ENCODE results near the gene PPCS.
"Not testable (repeated sequence)": the region's sequence is repeated elsewhere in the genome, so short reads cannot be mapped to it uniquely, and the experiment has no call there.

PPCS gene

DNA sequence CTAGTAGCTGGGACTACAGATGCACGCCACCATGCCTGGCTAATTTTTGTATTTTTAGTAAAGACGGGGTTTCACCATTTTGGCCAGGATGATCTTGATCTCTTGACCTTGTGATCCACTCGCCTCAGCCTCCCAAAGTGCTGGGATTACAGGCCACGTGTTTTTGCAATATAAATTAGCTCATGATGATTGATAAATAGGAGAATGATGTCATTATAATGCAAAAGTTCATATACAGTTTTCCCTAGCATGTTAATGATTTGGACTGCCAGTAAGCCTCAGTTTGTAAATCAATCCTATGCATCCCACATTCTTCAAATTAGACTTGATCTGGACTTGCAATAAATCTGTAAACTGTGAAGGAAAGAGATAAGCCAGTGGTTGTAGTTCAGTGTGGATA is 21.0 kb downstream of the PPCS start:
- not testable (repeated sequence) for ATAC-seq, H3K4me1 Mint-ChIP-seq, H3K27ac Mint-ChIP-seq, H3K36me3 Mint-ChIP-seq, H3K4me3 Mint-ChIP-seq, H3K27me3 Mint-ChIP-seq, H3K9me3 Mint-ChIP-seq

DNA sequence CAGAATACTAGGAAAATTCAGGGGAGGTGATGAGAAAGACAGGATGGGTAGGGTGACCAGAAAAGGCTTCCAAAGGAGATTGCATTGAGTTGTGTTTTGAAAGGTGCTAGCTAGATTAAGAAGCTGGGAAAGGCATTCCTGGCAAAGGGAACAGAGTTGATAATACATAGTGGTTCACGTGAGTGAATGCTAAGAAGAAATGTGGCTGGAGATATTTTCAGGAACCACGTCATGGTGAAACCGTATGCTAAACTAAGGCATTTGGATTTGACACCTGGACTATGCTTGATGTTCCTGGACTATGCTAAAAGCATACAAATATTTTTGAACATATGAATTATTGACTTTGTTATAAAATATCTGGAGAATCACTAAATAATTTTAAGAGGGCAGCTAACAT is 21.4 kb downstream of the PPCS start:
- H3K27me3 Mint-ChIP-seq = no peaks in the 10 kb centered on the region
- no peak for ATAC-seq
- H3K4me3 Mint-ChIP-seq = no peak overlapping the region
- H3K36me3 Mint-ChIP-seq = peaks cover 5% of the 10 kb centered on the region
- H3K4me1 Mint-ChIP-seq = peaks cover 6% of the 10 kb centered on the region
- no peak overlapping the region for H3K27ac Mint-ChIP-seq
- H3K9me3 Mint-ChIP-seq = no peaks in the 10 kb centered on the region

DNA sequence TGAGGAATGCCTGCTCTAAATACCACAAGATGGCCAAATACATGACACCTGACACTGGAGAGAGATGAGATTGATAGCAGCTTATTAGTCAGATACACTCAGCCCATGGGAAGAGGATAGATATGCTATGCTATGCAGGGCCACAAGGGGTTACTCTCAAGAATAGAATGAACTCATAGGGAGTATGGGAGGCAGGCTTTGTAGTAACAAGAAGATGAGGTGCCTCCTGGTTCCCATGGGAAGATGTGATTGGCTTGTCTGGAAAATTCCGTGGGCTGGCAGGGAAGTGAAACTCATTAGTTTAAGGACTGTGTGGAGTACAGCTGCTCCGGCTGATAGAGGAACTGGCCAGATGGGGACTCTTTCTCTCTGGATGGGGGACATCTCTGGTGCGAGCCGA is 23.3 kb downstream of the PPCS start:
- peaks cover 6% of the 10 kb centered on the region for H3K4me1 Mint-ChIP-seq
- H3K27ac Mint-ChIP-seq = no peak overlapping the region
- ATAC-seq = no peak
- H3K4me3 Mint-ChIP-seq = no peak overlapping the region
- no peaks in the 10 kb centered on the region for H3K9me3 Mint-ChIP-seq
- peaks cover 14% of the 10 kb centered on the region for H3K36me3 Mint-ChIP-seq
- no peaks in the 10 kb centered on the region for H3K27me3 Mint-ChIP-seq

DNA sequence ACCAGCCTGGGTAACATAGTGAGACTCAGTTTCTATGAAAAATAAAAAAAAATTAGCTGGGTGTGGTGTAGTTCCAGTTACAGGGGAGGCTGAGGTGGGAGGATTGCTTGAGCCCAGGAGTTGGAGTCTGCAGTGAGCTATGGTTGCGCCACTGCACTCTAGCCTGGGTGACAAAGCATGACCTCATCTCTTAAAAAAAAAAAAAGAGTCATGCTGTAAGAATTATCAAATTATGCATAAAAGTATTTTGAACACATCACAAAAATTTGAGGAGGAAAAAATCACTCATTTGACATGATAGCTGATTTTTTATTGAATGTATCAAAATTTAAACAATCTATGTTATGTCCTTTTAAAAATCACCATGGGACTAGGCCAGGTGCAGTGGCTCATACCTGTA is 24.6 kb downstream of the PPCS start:
- Mint-ChIP-seq H3K4me3 (no peak overlapping the region), H3K36me3 (peaks cover 14% of the 10 kb centered on the region), H3K27me3 (no peaks in the 10 kb centered on the region), H3K9me3 (no peaks in the 10 kb centered on the region), H3K4me1 (peaks cover 6% of the 10 kb centered on the region), H3K27ac (no peak overlapping the region)
- ATAC-seq = no peak

DNA sequence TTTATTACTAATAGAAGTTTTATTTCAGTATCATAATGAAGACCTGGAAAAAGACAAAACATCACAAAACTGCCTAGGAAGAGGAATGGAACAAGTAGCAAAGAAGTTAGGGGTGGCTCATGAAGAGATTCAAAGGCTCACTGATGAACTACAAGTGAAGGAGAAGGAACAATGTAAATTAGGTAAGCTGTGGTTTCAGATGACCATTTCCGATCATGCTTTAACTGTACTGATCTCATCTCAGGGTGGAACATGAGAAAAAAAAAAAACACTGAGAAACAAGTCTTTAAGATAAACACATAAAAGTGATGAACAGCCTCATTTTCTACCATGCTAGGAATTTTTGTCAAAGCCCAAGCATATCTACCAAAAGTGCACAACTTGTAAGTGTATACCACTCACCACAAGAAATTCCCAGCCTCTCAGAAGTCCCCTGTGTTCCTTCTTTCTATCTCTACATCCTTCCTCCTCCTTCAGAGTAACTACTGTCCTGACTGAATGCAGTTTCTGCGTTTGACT is 26.4 kb downstream of the PPCS start:
- no peak overlapping the region for H3K27ac Mint-ChIP-seq
- no peak overlapping the region for H3K4me3 Mint-ChIP-seq
- no peaks in the 10 kb centered on the region for H3K27me3 Mint-ChIP-seq
- peaks cover 6% of the 10 kb centered on the region for H3K4me1 Mint-ChIP-seq
- H3K9me3 Mint-ChIP-seq = no peaks in the 10 kb centered on the region
- no peak for ATAC-seq
- peaks cover 27% of the 10 kb centered on the region for H3K36me3 Mint-ChIP-seq

DNA sequence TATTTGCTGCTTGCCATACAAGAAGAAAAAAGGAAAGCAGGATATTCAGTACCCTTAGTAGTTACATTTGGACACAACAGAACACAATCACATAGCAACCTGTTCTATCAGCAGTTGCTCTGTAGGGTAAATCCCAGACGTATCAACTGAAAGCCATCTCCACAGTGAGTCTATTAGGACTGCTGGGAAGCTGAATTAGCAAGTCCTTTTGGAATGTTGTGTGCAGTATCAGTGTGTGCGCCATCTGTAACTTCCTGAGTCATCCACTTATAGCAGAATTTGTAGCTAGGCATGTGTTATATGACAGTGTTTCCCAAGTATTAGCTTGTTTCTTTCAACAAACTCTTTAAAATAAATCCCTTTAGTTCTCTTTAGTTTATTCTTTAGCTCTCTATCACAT is 28.0 kb downstream of the PPCS start:
- no peak overlapping the region for H3K4me3 Mint-ChIP-seq
- no peaks in the 10 kb centered on the region for H3K9me3 Mint-ChIP-seq
- H3K4me1 Mint-ChIP-seq = peaks cover 6% of the 10 kb centered on the region
- H3K36me3 Mint-ChIP-seq = peaks cover 27% of the 10 kb centered on the region
- ATAC-seq = no peak
- H3K27ac Mint-ChIP-seq = no peak overlapping the region
- no peaks in the 10 kb centered on the region for H3K27me3 Mint-ChIP-seq

DNA sequence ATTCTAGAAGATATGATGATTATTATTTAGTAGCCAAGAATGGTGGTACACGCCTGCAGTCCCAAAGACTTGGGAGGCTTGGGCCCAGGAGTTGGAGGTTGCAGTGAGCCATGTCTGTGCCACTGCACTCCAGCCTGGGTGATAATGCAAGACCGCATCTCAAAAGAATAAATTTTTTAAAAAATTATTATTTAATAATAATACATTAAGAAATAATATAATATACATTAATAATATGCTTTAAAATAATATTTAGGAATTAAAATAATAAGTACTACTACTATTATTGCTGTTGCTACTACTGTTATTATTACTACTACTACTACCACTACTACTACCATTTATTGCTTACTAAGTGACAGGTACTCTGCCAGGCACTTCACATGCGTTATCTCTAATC is 33.9 kb downstream of the PPCS start:
- Mint-ChIP-seq H3K27me3 (no peaks in the 10 kb centered on the region), H3K4me3 (no peak overlapping the region), H3K4me1 (no peaks in the 10 kb centered on the region)

DNA sequence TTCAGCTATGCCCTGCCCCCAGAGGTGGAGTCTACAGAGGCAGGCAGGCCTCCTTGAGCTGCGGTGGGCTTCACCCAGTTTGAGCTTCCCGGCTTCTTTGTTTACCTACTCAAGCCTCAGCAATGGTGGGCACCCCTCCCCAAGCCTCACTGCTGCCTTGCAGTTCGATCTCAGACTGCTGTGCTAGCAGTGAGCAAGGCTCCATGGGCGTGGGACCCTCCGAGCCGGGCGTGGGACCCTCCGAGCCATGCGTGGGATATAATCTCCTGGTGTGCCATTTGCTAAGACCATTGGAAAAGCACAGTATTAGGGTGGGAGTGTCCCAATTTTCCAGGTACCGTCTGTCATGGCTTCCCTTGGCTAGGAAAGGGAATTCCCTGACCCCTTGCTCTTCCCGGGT is 45.7 kb downstream of the PPCS start:
- Mint-ChIP-seq H3K9me3 (peaks cover 15% of the 10 kb centered on the region), H3K36me3 (peaks cover 62% of the 10 kb centered on the region)
- H3K27me3 Mint-ChIP-seq, H3K27ac Mint-ChIP-seq, H3K4me1 Mint-ChIP-seq, H3K4me3 Mint-ChIP-seq, ATAC-seq: not testable (repeated sequence)

More for the DNA sequence above, 33.9 kb downstream of the PPCS start:
- peaks cover 36% of the 10 kb centered on the region for H3K36me3 Mint-ChIP-seq
- H3K9me3 Mint-ChIP-seq = peaks cover 5% of the 10 kb centered on the region
- H3K27ac Mint-ChIP-seq = no peak overlapping the region
- ATAC-seq = no peak

DNA sequence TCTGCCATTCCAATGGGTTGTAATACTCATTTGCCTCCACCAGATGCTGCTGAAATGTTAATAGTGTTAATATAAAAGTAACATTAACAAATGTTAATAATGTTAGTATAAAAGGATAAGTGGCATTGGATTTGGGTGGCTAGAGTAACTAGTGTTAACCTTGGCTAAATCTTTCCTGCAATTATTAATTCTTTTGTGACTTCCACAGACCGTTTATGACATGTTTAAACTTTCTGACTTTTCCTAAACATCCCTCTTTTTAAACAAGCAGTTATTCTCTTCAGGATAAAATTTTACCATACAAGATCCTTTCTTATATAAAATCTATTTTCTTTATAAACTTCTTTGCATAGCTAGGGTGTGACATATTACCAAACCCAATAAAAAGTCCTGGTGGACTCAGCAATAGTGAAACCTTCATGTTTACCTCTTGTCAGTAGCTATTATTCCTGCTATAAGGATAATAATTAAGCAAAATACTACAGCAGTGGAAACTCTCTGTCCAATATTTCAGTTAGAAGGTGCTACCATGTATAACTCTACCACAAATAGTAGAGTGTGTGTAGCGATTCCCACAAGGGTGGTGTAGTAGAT is 48.3 kb downstream of the PPCS start:
- Mint-ChIP-seq H3K9me3 (peaks cover 12% of the 10 kb centered on the region), H3K36me3 (peaks cover 73% of the 10 kb centered on the region), H3K4me3 (no peak overlapping the region), H3K27me3 (no peaks in the 10 kb centered on the region), H3K27ac (no peak overlapping the region), H3K4me1 (no peaks in the 10 kb centered on the region)
- ATAC-seq = no peak

DNA sequence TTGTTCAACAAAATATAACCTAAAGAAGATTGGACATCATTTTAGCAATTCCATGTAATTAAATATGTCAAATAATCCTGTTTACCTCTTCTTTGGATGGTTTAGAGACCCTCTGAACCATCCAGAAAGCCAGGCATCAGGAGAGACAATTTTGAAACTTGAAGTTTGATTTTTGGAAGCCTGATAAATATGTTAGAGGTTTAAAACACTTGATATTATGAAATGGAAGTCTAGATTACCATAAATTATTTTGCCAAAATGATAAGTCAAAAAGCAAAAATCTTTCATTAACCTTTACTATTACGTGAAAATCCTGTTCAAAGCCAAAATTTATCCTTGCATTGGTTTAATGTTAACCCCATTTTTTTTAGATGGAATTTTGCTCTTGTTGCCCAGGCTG is 50.2 kb downstream of the PPCS start:
- Mint-ChIP-seq H3K4me3 (no peak overlapping the region), H3K4me1 (no peaks in the 10 kb centered on the region), H3K9me3 (peaks cover 15% of the 10 kb centered on the region), H3K27ac (no peak overlapping the region), H3K36me3 (peaks cover 81% of the 10 kb centered on the region), H3K27me3 (no peaks in the 10 kb centered on the region)
- no peak for ATAC-seq
